Stimulated activated CD8-positive, alpha-beta memory T cell treated with anti-CD3 and anti-CD28 coated beads, Interleukin-12 subunit alpha, Interleukin-12 subunit beta, amount 100 ng/mL, for 1 hour (primary cell): ENCODE data around the gene PARP1.

Source experiments
- DNase-seq: peaks from one replicate; pipeline ENCODE4 v3.0.0-alpha.2; 2020; ENCODE audit warnings: low read depth

Gene PARP1

GRCh38 chr1:226376300-226376699 lies 31.6 kb downstream of the PARP1 start:
- no peak for DNase-seq

- no peak for DNase-seq
Observed at GRCh38 chr1:226373376-226373775, 34.5 kb downstream of the PARP1 start.

DNA sequence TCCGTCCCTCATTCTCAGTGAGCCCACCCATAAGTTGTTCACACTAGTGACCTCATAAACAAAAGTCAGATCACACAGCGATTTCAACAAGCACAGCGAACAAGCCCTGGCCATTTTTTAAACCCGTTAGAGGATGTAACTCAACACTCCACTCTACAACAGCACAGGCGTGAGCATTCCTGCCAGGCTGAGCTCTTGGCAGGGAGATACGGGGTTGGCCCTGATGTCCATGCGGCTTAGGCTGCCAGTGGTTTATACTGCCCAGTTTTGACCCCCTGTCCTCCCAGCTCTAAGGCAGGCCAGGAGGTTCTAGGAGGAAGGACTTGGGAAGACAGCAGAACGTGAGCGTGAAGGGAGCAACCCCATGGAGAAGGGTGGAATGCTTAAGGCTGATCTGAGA lies 35.0 kb downstream of the PARP1 start:
- no peak for DNase-seq

- no peak for DNase-seq
Observed at GRCh38 chr1:226371866-226372490, 35.9 kb downstream of the PARP1 start.

DNA sequence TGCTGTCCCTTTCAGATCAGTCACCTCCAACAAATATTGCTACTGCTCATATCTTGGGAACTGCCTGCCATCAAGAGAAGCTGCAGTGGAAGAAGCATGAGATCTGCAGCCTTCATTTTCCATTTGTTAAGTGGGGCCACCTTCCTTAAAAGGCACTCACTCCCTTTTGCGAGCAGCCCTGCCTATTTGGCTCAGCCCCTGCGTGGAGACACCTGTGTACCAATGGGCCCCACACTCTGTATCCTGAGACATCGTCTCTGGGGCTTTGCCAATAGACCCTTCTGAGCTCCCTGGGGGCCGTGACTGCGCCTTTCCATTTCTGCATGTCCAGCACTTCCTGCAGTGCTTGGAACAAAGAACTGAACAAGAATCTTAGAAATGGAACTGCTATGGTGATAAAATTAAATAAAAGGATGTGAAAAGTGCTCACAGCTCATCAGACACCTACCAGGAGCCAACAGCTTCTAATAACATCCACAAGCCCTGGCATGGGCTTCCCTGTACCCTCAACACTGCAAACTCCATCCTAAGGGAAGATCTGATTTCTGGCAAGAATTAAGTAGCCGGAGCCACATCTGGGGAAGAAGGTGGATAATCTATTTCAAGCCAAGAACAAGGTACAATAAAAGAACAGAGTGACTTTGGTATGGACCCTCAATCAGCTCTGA lies 36.7 kb downstream of the PARP1 start:
- no peak for DNase-seq

DNA sequence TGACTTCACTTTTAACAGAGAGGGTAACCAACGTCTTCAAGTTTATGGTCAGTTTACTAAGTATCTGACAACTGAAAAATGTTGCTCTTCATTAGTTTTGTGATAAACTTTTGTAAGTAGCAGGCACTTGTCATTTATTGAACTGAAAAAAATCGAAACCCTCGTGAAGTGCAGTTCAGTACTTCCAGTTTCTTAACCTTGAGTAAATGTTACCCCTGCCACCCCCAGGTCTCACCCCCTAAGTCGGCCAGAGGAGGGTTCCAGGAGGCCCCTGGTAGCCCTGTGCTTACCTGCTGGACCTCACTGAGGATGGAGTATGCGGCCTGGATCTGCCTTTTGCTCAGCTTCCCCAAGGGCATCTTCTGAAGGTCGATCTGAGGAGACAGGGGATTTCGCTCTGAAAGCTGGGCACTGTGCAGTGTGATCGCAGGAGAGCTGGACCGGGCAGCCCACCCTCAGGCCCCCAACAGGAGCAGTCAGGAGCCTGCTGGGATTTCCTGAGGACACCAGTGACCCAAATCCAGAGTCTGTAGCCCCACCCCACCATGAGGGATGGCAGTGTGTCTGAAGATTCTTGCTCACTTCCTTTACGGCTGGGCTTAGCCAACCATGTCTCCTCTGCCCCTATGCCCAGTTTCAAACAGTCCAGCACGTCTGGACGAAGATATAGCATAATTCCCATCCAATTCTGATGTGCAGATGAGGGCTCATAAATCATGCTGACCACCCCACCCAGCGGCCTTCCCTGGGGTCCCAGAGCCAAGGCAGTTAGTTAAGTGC lies 37.6 kb downstream of the PARP1 start:
- no peak for DNase-seq

DNA sequence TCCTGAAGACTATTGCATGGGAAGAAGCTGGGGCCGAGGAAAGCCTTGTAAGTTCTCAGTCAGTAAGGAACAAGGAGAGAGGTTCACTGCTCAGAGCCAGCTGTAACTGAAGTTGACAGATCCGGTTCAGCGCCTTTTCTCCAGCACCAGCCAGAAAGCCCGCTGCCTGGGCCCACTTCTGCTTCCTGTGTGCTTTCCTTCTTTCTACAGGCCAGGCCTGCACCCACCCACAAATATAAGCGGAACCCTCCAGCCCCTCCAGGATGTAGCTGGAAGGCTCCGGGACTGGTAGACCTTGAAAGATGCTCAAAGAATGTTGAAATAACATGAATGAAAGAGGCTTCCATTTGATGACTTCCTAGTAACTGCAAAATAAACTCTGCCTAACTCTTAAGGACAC lies 38.8 kb downstream of the PARP1 start:
- no peak for DNase-seq

- no peak for DNase-seq
Observed at GRCh38 chr1:226366290-226366689, 41.6 kb downstream of the PARP1 start.

DNA sequence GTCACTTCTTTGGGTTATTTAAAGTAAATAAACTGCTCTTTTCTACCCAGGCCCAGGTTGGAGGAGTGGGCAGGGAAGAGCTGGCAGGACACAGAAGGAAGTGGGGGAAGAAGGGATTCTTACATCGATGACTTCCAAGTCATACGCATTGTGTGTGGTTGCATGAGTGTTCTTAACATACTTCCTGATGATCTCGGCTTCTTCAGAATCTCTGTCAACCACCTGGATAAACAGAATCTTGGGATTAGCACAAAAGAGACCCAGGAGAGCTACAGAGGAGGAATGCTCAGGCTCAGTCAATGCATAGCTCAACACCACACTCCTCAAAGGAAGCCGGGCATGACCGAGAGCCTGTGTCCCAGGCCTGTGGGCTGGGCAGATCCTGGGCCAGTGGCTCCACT lies 42.1 kb downstream of the PARP1 start:
- no peak for DNase-seq

DNA sequence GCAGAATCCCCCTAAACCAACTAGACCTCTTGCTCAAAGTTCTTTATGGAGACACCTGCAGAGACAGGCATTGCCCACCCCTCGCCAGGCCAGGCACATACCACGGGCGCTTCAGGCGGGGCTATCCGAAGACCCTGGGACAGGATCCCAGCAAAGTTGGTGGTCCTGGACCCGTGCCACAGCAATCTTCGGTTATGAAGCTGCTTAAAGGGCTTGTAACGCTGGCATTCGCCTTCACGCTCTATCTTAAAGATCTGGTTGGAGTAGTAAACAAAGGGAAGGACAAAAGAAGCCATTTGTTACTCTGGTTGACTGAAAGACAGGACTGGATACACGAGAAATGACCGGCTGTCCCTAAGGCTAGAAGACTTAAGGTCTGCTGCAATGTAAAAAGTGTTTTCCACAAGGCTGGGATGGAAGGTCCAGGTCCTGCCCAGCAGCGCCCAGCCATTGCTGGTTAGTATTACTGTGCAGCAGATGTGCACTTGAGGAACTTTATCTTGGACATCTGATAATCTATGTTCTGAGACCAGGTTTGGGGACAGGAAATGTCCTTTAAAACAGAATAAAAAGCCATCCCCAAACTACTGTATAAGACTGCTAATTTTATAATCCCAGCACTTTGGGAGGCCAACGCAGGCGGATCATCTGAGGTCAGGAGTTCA lies 42.9 kb downstream of the PARP1 start:
- no peak for DNase-seq

DNA sequence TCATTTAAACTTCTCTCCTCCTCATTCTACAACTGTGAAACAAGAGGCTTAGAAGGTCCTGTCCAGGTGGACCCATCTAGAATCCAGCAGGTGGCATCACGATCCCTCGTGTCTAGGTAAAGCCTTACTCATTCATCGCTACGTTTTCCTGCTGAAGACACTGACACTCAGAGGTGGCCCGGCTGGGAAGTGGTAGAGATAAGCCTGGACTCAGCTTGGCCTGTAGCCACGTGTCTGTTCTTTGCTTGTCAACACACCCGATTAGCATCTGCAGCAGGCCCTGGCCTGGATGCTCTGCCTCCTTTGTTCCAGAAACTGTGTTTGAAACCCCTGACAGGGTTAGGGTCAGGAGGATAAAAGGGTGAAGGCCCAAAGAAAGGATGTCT lies 43.4 kb downstream of the PARP1 start:
- DNase-seq = no peak

DNA sequence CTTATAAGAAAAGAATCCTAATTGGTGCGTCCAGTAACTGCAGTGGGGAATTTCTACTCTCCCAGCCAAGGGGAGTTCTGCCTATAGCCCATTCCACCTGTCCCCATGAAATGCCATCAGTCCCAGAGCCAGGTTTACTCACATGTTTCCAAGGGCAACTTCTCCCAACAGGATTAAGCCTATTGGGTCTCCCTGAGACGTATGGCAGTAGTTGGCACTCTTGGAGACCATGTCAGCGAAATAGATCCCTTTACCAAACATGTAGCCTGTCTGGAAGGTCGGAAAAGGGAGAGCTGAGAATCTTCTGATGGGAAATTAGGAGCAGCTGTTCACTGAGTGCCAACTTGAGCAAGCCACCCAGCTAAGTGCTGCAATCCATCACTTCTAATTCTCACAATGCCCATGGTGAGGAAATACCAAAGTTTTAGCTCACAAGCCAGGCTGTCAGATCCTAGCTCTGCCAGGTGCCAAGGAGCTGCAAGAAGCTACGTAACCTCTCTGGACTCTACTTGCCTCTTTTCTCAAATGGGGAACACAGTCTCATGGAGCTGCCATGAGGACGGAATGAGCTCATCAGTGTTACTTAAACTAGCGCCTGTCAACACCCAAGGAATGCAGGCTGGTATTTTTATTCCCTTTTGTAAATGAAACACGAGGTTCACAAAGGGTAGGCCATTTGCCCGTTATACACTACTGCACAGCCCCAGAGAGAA lies 43.9 kb downstream of the PARP1 start:
- no peak for DNase-seq

- no peak for DNase-seq
Observed at GRCh38 chr1:226362891-226363447, 44.9 kb downstream of the PARP1 start.

DNA sequence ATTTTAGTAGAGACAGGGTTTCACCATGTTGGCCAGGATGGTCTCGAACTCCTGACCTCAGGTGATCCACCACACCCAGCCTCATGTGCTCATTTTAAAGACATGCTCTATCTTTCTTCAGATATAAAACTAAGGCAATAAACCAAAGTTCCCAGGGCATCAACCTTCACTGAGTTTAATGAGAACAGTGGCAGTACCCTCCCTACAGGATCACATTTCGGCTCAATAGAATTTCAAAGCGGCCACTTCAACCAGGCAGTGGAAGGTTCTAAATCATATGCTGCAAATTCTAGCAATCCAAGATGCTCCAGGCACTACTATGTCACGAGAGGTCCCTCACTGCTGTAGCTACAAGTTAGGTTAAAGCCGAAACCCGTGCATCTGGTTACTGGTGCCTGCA lies 45.5 kb downstream of the PARP1 start:
- no peak for DNase-seq

DNA sequence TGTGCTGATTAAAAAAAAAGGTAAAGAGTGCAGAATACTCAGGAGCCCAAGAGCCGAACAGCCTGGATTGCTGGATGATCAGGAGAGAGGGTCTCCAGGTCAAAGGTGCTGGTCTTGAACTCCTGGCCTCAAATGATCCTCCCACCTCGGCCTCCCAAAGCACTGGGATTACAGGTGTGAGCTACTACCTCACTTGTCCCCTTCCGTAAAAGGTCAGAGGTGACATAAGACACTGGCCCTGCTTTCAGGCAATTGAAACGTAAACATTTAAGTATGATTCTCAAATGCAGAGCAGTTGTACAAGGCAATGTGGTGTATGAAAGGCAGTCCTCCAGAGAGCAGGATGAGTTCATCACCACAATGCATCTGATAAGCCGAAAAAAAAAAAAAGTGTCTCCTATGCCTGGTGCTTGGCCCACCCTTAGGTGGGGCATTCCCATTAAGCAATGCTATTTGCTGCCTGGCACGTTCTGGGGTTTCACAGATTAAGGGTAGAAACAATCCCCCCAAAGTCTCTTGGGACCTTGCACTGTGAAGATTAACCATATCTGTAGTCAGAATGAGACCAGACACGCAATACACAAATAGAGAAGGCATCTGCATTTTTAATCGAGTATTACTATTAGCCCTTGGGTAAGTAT lies 47.7 kb downstream of the PARP1 start:
- no peak for DNase-seq

GRCh38 chr1:226357416-226357815 lies 50.5 kb downstream of the PARP1 start:
- DNase-seq = no peak

GRCh38 chr1:226355669-226356551 lies 52.0 kb downstream of the PARP1 start:
- no peak for DNase-seq

GRCh38 chr1:226355016-226355415 lies 52.9 kb downstream of the PARP1 start:
- no peak for DNase-seq

- DNase-seq = no peak
Observed at GRCh38 chr1:226353698-226354525, 54.0 kb downstream of the PARP1 start.
